ENCODE results near the gene SLC16A5. TPM values are rescaled to one million over a fixed set of nuclear protein-coding genes. Genes with fewer than 3 reads are reported as not detected.
"Not testable (repeated sequence)": the region's sequence is repeated elsewhere in the genome, so short reads cannot be mapped to it uniquely, and the experiment has no call there.

SLC16A5 gene
- total RNA-seq, 6 donors from 2014 or later, result 40.6 to 234 (median 123) TPM

GRCh38 chr17:75069783-75070182 lies 18.0 kb upstream of the SLC16A5 start:
- Histone ChIP-seq H3K9me3 (no peaks in the 10 kb centered on the region), H3K36me3 (peaks cover 0 to 6% (median 2%) of the 10 kb centered on the region in 4 donors), H3K4me3 (no peak overlapping the region), H3K27ac (no peak overlapping the region), H3K27me3 (no peaks in the 10 kb centered on the region), H3K4me1 (no peaks in the 10 kb centered on the region)
- DNase-seq, result no peak
- WGBS, 2 donors, result 83 to 100% methylated on average over 2 of the region's 2 CpGs
- no peak for ATAC-seq (ENCODE audit: low FRiP score in 2 of 2)
- TF ChIP-seq POLR2A (IDR thresholded peaks at IDR 0.05), result no peak
- TF ChIP-seq CTCF (IDR thresholded peaks at IDR 0.05), result peak in 5 of 6 experiments; percentile 13 to 42 (median 22)

- not testable (repeated sequence) for DNase-seq, H3K27ac ChIP-seq
- 79 to 83% methylated on average over 8 of the region's 8 CpGs for WGBS, 2 donors
These were observed 16.1 kb upstream of the SLC16A5 start for GRCh38 chr17:75071478-75072271.

GRCh38 chr17:75072909-75073308 lies 14.8 kb upstream of the SLC16A5 start:
- not testable (repeated sequence) for H3K27ac ChIP-seq; ATAC-seq (ENCODE audit: low FRiP score in 2 of 2); DNase-seq

More at GRCh38 chr17:75071478-75072271, 16.1 kb upstream of the SLC16A5 start:
- not testable (repeated sequence) for H3K27me3 ChIP-seq; H3K36me3 ChIP-seq; H3K9me3 ChIP-seq; ATAC-seq (ENCODE audit: low FRiP score in 2 of 2); H3K4me3 ChIP-seq
- peaks cover 0 to 10% (median under 1%) of the 10 kb centered on the region in 4 donors for H3K4me1 ChIP-seq
- TF ChIP-seq EP300 (IDR thresholded peaks at IDR 0.05), result peak in 1 of 4 donors; percentile 15

GRCh38 chr17:75073618-75074047 lies 14.1 kb upstream of the SLC16A5 start:
- 74 to 81% methylated on average over 5 of the region's 5 CpGs for WGBS, 2 donors
- Histone ChIP-seq H3K27ac (no peak overlapping the region), H3K4me3 (no peak overlapping the region), H3K9me3 (no peaks in the 10 kb centered on the region), H3K4me1 (peaks cover 19 to 30% (median 20%) of the 10 kb centered on the region in 4 donors), H3K27me3 (no peaks in the 10 kb centered on the region), H3K36me3 (no peaks in the 10 kb centered on the region)
- ATAC-seq (ENCODE audit: low FRiP score in 2 of 2), result no peak
- TF ChIP-seq CTCF (IDR thresholded peaks at IDR 0.05) (no peak), POLR2A (IDR thresholded peaks at IDR 0.05) (no peak), EP300 (IDR thresholded peaks at IDR 0.05) (no peak), POLR2AphosphoS5 (IDR thresholded peaks at IDR 0.05) (no peak)
- no peak for DNase-seq

More at GRCh38 chr17:75072909-75073308, 14.8 kb upstream of the SLC16A5 start:
- H3K4me3 ChIP-seq, H3K27me3 ChIP-seq, H3K36me3 ChIP-seq, H3K9me3 ChIP-seq: not testable (repeated sequence)
- H3K4me1 ChIP-seq, result peaks cover 11 to 23% (median 13%) of the 10 kb centered on the region in 4 donors
- 95 to 100% methylated on average over 5 of the region's 5 CpGs for WGBS, 2 donors

- Histone ChIP-seq H3K36me3 (no peaks in the 10 kb centered on the region), H3K9me3 (no peaks in the 10 kb centered on the region), H3K27ac (no peak overlapping the region), H3K27me3 (no peaks in the 10 kb centered on the region), H3K4me3 (no peak overlapping the region), H3K4me1 (peaks cover 28 to 39% (median 29%) of the 10 kb centered on the region in 4 donors)
- TF ChIP-seq CTCF (IDR thresholded peaks at IDR 0.05), result no peak
- TF ChIP-seq POLR2A (IDR thresholded peaks at IDR 0.05), result no peak
- TF ChIP-seq POLR2AphosphoS5 (IDR thresholded peaks at IDR 0.05), result no peak
- no peak for TF ChIP-seq EP300 (IDR thresholded peaks at IDR 0.05)
- no peak for DNase-seq
- no peak for ATAC-seq (ENCODE audit: low FRiP score in 2 of 2)
- WGBS, 2 donors, result 87 to 95% methylated on average over 8 to 14 of the region's 14 CpGs
These were observed 13.2 kb upstream of the SLC16A5 start for GRCh38 chr17:75074532-75074931.
